Omental fat pad (tissue), 4 donors: ENCODE measurements around the gene STYX. TPM values are rescaled to one million over a fixed set of nuclear protein-coding genes. Genes with fewer than 3 reads are reported as not detected.

Experiments
- ATAC-seq: fragments of 150-250 bp; one replicate; pipeline ENCODE4 v1.9.1; 2016; ENCODE audit warnings: mild to moderate bottlenecking, moderate library complexity; ENCODE audit not compliant: low FRiP score
- DNase-seq: peaks from one replicate; pipeline ENCODE4 v3.0.0-alpha.2; 2019; ENCODE audit warnings: low spot score
- total RNA-seq, 4 donors: library from RNA; depleted of rRNA; stranded (reverse); fragments of >200 nt; gene quantifications; one replicate each; pipeline ENCODE4 v1.1.0, GENCODE V29; 2016
- TF ChIP-seq, protein P1 (sequence below), 3 donors: fragments of 450-650 bp; IDR thresholded peaks; one replicate each; pipeline ENCODE4 v1.5.1; 2016 to 2017; ENCODE audit warnings: antibody characterized with exemption in 3 of 3, mild to moderate bottlenecking in 3 of 3, moderate library complexity in 2 of 3

The STYX gene
- total RNA-seq, 4 donors from 2014 or later: 12.5 to 18.6 (median 13.4) TPM

DNA sequence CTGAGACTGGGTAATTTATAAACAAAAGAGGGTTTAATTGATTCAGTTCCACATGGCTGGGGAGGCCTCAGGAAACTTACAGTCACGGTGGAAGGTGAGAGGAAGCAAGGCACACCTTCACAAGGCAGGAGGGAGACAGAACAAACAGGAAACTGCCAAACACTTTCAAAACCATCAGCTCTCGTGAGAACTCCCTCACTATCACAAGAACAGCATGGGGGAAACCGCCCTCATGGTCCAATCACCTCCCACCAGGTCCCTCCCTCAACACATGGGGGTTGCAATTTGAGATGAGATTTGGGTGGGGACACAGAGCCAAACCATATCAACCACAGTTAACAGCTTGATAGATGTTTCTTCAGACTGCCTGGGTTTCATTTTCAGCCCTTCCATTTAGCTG, 67.7 kb downstream of the STYX start:
- TF ChIP-seq, protein P1, sequence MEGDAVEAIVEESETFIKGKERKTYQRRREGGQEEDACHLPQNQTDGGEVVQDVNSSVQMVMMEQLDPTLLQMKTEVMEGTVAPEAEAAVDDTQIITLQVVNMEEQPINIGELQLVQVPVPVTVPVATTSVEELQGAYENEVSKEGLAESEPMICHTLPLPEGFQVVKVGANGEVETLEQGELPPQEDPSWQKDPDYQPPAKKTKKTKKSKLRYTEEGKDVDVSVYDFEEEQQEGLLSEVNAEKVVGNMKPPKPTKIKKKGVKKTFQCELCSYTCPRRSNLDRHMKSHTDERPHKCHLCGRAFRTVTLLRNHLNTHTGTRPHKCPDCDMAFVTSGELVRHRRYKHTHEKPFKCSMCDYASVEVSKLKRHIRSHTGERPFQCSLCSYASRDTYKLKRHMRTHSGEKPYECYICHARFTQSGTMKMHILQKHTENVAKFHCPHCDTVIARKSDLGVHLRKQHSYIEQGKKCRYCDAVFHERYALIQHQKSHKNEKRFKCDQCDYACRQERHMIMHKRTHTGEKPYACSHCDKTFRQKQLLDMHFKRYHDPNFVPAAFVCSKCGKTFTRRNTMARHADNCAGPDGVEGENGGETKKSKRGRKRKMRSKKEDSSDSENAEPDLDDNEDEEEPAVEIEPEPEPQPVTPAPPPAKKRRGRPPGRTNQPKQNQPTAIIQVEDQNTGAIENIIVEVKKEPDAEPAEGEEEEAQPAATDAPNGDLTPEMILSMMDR (IDR thresholded peaks at IDR 0.05): no peak
- DNase-seq: no peak
- ATAC-seq: no peak

DNA sequence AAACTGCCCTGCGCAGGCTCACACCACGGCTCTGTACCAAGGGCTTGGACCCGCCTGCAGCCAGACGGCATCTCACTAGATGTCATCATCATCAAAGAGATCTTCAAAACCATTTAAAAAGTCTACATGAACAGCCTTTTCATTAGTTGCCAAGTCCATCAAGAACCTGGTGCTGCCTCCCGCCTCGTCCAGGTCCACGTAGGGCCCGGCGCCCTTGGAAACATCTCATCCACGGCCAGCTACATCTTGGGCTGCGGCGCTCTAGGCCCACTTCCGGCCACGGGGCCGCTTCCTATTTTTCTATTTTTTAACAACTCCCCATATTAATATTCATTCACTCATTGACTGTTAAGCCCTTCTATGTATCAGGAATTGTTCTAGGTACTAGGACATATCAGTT, 68.9 kb downstream of the STYX start:
- TF ChIP-seq, protein P1 (IDR thresholded peaks at IDR 0.05): no peak
- ATAC-seq (no peak), DNase-seq (no peak)

DNA sequence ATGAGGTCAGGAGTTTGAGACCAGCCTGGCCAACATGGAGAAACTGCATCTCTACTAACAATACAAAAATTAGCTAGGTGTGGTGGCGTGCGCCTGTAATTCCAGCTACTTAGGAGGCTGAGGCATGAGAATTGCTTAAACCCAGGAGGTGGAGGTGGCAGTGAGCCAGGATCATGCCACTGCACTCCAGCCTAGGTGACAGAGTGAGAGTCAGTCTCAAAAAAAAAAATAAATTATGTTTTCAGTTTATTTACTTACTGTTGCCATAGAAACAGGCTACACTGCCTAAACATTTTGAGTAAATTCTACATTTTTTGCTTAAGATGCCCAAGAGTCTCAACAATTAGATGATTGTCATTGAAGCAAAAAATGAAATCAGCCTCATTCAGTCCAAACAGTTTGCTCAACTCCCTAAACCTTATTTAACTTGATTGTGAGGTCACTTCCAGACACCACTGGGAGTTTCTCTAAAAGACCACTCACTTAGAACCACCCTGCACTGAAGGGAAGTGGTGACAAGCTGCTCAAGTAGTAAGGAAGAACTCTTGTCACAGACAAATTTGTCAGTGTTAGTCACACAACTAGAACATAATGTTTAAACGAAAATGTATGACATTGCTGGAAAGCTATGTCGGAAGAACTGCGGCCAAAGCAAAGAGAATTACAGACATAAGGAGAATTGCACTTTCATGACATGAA, 71.2 kb downstream of the STYX start:
- TF ChIP-seq, protein P1 (IDR thresholded peaks at IDR 0.05): no peak
- ATAC-seq (no peak), DNase-seq (no peak)

DNA sequence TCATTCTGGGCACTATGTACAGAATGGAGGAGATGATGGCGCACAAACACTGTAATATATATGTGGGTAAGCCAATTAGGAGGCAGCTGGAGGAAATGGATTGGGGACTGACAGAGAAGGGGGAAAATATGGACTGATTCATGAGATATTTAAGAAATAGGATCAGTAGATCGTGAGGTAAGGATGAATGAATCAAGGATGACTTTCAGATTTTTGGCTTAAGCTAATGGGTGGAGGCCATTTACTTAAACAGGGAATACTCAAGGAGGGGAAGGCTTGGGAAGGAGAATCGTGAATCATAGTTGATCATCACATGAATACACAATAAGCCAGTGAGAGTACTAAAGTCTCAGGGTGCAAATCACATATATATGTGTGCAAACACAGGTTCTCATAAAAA, 72.6 kb downstream of the STYX start:
- ATAC-seq (no peak), DNase-seq (no peak)
- TF ChIP-seq, protein P1 (IDR thresholded peaks at IDR 0.05): no peak

DNA sequence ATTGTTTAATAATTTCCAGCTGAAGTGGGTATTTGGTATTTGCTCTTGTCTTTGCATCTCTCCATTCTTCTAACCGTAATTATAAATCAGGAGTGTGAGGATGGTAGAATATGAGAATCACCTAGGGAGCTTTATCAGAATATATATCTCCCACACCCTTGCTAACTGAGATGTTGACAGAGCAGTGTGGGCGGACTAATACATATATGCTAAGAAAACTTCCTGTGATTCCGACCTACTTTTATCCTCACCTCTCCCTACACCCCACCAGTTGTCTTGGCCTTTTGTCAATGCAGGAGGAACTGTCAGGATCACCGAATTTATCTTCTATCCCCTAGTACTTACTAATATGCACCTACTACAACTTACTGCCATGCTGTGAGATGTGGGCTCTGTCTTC, 76.1 kb downstream of the STYX start:
- ATAC-seq: no peak
- no peak for DNase-seq

DNA sequence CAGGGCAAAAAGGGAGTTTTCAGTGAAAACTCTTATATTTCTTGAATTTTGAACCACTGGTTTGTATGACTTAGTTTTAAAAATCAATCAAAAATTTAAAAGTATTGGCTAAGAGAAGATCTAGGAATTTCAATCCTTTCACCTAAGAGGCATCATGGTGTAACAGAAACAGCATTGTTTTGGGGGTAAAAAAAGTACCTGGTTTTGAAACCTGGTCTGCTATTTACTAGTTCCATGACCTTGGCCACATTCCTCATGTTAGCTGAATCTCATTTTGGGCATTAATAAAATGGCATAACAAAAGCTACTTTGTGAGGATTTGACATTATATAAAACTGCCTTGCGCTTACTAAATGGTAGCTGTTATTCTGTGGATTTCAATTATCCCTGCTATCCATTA, 78.1 kb downstream of the STYX start:
- TF ChIP-seq, protein P1 (IDR thresholded peaks at IDR 0.05): no peak
- no peak for ATAC-seq

More for the DNA sequence above, 76.1 kb downstream of the STYX start:
- TF ChIP-seq, protein P1 (IDR thresholded peaks at IDR 0.05): no peak

DNA sequence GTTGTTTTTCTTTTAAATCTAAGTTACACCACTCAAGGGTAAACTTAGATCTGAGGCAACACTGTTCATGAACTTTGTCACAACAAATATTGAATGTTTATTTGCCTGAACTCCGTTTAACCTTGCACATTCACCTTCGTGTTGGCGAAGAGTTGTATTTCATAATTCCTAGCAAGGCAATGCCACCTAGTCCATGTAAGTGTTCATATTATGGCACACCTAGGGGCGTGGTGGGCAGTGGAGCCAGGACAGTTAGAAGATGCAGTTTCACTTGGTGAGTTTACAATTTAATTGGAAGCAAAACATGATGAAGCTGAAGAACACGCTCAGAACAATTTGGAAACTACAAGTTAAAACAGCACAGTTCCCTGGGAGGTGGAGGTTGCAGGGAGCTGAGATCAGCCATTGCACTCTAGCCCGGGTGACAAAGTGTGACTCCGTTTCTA, 91.9 kb downstream of the STYX start:
- ATAC-seq (no peak), DNase-seq (no peak)
- TF ChIP-seq, protein P1 (IDR thresholded peaks at IDR 0.05): no peak

More for the DNA sequence above, 78.1 kb downstream of the STYX start:
- DNase-seq: no peak
